Stimulated activated CD4-positive, alpha-beta T cell treated with anti-CD3 and anti-CD28 coated beads, TNF-alpha, amount 100 ng/mL, for 1 hour (primary cell): ENCODE results near the gene LLGL2.
A peak's percentile ranks its signal among the peaks of the same experiment; 100 is the strongest.

Experiments used
- DNase-seq, 3 donors: peaks; one replicate each; pipeline ENCODE4 v3.0.0-alpha.2; 2020; ENCODE audit warnings: low read depth in 3 of 3, low spot score in 1 of 3

The LLGL2 gene

DNA sequence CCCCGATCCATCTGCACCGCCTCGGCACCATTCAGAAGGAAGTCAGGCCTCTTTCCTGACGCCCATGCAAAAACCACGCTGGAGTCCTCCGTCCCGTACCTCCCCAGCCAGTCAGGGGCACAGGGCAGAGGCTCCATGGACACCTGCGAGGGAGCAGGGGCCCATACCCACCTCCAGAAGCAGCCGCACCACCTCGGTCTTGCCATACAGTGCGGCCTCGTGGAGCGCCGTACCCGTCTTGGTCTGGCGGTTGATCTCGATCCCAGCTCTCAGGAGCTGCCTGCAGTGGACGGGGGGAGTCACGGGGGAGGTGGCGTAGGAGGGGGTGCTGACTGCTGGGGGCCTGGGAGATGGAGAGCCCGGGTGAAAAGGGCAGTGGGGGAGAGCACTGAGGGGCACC, 19.4 kb upstream of the LLGL2 start:
- DNase-seq = no peak

GRCh38 chr17:75506888-75507287, 18.6 kb upstream of the LLGL2 start:
- no peak for DNase-seq

DNA sequence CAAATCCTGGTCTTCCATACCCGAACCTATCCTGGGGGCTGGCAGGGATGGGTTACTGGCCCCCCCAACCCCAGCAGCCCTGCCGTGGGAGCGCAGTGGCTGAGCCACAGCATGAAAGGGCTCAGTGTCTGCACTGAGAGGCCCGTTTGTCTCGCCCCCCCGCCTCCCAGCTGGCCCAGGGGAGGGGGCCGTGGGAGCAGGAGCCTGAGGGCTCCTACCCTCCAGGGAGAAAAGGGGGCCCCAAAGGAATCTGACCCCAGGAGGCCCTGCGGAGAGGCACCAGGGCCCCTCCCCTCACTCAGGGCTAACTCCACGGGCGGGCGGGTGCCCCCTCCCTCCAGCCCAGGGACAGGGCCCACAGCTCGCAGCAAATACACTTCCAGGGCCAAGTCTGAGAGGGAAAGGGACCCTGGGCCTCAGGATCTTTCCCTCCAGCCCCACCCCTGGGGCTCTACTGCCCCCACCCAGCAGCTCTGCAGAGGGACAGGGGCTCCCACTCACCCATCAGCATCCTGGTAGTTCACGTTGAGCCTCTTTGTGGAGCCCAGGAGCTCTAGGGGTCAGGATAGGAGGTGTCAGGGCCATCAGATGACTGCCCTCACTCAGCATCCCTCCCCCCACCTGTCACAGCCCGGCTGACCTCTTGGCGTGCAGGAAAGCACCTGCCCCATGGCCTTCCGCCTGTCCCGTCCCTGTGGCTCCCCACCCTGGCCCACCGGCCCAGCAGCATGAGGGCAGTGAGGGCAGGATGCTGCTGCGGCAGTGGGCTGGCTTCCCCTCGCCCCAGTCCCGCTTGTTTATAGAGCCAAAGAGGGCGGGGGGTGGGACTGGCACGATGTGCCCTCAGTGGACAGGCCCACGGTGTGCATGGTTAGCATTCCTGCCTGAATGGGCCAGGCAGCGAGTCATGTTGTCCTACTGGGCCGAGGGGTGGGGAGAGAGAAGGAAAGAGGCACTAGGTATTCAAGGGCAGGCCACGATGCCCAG, 17.5 kb upstream of the LLGL2 start:
- no peak for DNase-seq

DNA sequence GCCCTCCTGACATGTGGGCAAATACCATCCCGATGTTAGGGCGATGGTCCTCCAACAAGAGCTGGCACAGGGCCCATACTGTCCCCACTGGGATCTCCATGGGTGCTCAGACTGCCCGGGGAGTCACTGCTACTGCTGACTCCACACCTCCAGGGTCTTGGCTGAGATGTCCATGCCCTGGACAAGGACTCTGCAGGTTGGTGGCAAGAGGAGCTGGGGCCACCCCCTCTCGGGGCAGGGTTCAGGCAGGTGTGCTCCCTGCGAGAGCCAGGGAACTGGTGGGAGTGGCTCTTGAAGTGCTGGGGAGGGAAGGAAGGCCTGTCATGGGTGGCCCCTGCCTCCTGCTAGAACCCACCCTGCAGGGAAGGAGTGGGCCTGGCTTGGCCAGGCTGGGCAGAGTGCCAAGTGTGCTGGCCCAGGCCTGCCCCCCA, 16.6 kb upstream of the LLGL2 start:
- DNase-seq = no peak

- DNase-seq = no peak
Measured at GRCh38 chr17:75509528-75510258, 15.8 kb upstream of the LLGL2 start.

DNA sequence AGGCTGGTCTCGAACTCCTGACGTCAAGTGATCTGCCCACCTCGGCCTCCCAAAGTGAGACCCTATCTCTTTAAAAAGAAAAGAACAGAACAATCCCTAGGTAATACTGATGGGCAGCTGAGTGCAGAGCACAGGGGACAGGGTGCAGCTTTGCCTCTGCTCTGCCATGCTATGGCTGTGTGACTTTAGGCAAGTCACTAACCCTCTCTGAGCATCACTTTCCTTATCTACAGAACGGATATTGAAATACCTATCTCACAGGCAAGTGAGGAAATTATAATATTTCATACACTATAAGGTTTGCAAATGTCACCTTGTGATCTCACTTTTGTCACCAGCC, 14.3 kb upstream of the LLGL2 start:
- no peak for DNase-seq

- no peak for DNase-seq
Measured at GRCh38 chr17:75511610-75512575, 13.6 kb upstream of the LLGL2 start.

GRCh38 chr17:75512926-75513640, 12.4 kb upstream of the LLGL2 start:
- no peak for DNase-seq

- DNase-seq = no peak
Measured at GRCh38 chr17:75513641-75514000, 11.9 kb upstream of the LLGL2 start.

GRCh38 chr17:75514299-75514918, 11.1 kb upstream of the LLGL2 start:
- no peak for DNase-seq

GRCh38 chr17:75514919-75515495, 10.5 kb upstream of the LLGL2 start:
- no peak for DNase-seq

DNA sequence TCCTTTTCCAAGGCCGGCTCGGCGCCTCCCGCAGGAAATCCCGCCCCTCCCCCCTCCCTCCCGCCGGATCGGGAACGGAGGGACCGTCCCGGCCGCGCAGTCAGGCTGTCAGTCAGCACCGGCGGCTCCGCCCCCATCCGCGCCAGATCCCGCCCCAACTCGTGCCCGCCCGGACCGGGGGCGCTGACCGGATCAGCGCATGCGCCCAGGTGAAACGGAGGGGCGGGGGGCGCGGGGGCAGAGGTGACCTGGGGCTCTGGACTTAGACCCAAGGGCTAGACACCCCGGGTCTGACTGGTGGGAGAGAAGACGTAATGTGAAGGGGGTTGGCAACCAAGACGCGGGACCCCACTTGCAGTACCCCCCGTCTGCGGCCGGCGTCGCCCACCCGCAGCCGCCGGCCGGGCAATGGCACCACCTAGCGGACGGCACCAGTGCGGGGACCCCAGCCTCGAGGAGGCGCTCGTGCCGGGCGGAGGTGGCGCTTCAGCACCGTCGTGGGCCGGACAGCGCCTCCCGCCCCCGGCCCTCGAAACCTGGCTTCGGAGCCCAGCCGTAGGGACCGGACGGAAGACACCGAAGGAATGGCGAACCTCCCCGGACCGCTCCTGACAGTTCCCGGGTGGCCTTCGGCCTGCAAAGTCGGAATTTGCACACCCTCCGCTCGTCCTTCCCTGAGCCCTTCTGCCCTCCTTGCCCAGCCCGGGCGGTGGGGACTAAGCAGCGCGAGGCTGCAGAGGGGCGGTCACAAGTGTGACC, 9.8 kb upstream of the LLGL2 start, which contains the start of gene CASKIN2:
Gene CASKIN2, minus strand, starts transcription at position 42 of the 759 bp plus-strand sequence. CDS start 1,733 bp downstream, outside the sequence.
- DNase-seq = peak; percentile 19 to 76 (median 42)

DNA sequence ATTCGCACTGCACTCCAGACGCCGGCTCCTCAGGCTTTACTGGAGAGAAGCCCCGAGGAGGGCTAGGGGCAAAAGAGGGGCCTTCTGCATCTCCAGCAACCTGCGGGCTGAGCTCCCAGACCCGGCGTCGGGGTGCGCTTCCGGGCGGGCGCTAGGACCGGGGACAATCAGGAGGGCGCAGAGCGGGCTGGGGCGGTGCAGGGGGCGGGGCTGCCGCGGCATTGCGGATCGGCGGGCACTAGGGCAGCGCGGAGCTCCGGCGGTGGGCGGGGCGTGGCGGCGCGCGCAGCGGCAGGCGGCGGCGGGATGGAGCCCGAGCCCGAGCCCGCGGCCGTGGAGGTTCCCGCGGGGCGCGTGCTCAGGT, 9.3 kb upstream of the LLGL2 start, which contains the start of gene TSEN54:
Gene TSEN54, plus strand, starts transcription at position 274 of the 364 bp plus-strand sequence. Its CDS starts 33 bp downstream, at position 307.
- DNase-seq = peak; percentile 83 to 96 (median 88)

- peak in 1 of 3 donors; percentile 37 for DNase-seq
Measured at GRCh38 chr17:75516619-75517296, 8.7 kb upstream of the LLGL2 start.

- no peak for DNase-seq
Measured at GRCh38 chr17:75517297-75517865, 8.1 kb upstream of the LLGL2 start.

GRCh38 chr17:75518201-75518600, 7.3 kb upstream of the LLGL2 start:
- no peak for DNase-seq

- DNase-seq = no peak
Measured at GRCh38 chr17:75518983-75519537, 6.4 kb upstream of the LLGL2 start.
